Measurements from ENCODE around the gene MIS12. TPM values are rescaled to one million over a fixed set of nuclear protein-coding genes. Genes with fewer than 3 reads are reported as not detected.

MIS12 gene
- total and polyA plus RNA-seq, 8 donors: 4.9 to 12.0 (median 8.5) TPM

DNA sequence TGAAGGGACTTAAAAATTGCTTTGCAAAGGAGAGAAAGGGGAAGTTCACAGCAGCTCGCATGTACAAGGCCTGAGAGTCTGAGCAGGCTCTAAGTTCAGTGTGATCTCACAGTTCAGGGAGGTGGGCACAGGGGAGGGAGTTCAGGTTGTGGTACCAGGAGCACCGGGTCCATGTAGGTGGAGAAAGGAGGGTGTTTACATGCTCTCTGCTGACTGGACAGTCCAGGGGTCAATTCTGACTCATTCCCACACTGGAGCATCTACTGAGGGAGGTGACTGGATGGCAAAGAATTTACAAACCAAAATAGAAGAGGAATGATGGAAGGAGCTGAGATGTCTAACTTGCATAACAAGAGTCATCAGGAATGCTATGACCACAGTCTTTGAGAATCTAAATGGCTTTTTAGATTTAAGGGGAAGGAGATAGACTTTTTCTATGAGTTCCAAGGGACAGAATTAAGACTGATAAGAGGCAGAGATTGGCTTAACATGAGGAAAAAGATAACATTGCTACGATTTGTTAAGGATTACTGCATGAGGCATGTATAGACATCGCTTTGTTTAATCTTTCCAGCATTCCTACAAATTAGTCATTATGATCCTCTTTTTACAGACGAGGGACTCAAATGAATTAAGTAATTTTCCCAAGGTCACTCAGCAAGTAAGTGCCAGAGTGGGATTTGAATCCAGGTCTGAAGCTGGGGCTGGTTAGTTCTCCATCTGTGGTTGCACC, 29.9 kb downstream of the MIS12 start:
- Histone ChIP-seq H3K9me3 (no peaks in the 10 kb centered on the region), H3K4me1 (no peaks in the 10 kb centered on the region), H3K36me3 (no peaks in the 10 kb centered on the region), H3K27me3 (no peaks in the 10 kb centered on the region), H3K27ac (no peak overlapping the region), H3K4me3 (no peak overlapping the region)
- WGBS, 2 donors: 39 to 53% methylated on average over 5 of the region's 5 CpGs
- DNase-seq (peak in 1 of 6 donors; percentile 13), FAIRE-seq (no peak), ATAC-seq (peak in 2 of 4 donors; percentile 34 to 52)
- TF ChIP-seq, protein P1, sequence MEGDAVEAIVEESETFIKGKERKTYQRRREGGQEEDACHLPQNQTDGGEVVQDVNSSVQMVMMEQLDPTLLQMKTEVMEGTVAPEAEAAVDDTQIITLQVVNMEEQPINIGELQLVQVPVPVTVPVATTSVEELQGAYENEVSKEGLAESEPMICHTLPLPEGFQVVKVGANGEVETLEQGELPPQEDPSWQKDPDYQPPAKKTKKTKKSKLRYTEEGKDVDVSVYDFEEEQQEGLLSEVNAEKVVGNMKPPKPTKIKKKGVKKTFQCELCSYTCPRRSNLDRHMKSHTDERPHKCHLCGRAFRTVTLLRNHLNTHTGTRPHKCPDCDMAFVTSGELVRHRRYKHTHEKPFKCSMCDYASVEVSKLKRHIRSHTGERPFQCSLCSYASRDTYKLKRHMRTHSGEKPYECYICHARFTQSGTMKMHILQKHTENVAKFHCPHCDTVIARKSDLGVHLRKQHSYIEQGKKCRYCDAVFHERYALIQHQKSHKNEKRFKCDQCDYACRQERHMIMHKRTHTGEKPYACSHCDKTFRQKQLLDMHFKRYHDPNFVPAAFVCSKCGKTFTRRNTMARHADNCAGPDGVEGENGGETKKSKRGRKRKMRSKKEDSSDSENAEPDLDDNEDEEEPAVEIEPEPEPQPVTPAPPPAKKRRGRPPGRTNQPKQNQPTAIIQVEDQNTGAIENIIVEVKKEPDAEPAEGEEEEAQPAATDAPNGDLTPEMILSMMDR (IDR thresholded peaks at IDR 0.05): no peak
- intact Hi-C loops (cut with DNase I): no loop called here

DNA sequence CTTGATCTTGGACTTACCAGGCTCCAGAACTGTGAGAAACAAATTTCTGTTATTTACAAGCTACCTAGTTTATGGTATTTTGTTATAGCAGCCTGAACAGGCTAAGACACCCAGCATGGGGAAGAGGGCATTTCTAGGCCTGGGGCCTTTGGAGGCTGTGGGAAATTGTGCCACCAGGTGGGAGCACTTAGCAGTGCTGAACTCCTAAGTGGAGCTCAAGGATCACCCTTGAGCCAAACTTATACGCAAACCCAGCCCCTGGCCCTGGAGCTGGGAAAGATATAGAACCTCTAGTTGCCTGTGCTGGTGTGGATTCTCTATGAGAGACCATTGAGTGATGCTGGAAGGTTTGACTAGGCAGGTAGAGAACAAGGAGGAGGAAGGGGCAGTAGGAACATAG, 36.1 kb downstream of the MIS12 start:
- Histone ChIP-seq H3K27me3 (no peaks in the 10 kb centered on the region), H3K9me3 (no peaks in the 10 kb centered on the region), H3K4me3 (no peak overlapping the region), H3K36me3 (no peaks in the 10 kb centered on the region), H3K27ac (no peak overlapping the region), H3K4me1 (no peaks in the 10 kb centered on the region)
- WGBS, 2 donors: 88 to 95% methylated on average over 1 of the region's 1 CpG
- TF ChIP-seq, protein P1 (IDR thresholded peaks at IDR 0.05): no peak
- ATAC-seq (no peak), DNase-seq (no peak), FAIRE-seq (no peak)
- intact Hi-C loops (cut with DNase I): no loop called here

DNA sequence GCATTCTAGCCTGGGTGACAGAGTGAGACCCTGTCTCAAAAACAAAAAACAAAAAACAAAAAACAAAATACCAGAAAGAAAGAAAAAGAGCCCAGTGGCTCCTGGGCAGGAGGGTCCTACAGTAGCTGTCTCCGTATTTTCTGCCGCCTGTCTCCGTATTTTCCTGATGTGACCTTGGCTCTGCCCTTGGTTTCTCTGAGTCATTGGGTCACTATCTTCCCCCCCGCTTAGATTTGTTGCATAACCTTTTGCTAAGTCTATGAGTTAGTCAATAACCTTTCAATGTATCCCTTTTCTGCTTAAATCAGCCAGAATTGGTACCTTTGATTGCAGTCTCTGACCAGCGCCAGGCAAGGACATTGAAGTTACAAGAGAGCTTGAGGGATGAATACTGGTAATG, 36.9 kb downstream of the MIS12 start:
- intact Hi-C loops (cut with DNase I): no loop called here
- Histone ChIP-seq H3K27me3 (no peaks in the 10 kb centered on the region), H3K4me3 (no peak overlapping the region), H3K9me3 (no peaks in the 10 kb centered on the region), H3K27ac (no peak overlapping the region), H3K4me1 (no peaks in the 10 kb centered on the region), H3K36me3 (no peaks in the 10 kb centered on the region)
- 46 to 71% methylated on average over 5 of the region's 5 CpGs for WGBS, 2 donors
- no peak for FAIRE-seq
- TF ChIP-seq, protein P1 (IDR thresholded peaks at IDR 0.05): no peak
- no peak for ATAC-seq
- DNase-seq: no peak

DNA sequence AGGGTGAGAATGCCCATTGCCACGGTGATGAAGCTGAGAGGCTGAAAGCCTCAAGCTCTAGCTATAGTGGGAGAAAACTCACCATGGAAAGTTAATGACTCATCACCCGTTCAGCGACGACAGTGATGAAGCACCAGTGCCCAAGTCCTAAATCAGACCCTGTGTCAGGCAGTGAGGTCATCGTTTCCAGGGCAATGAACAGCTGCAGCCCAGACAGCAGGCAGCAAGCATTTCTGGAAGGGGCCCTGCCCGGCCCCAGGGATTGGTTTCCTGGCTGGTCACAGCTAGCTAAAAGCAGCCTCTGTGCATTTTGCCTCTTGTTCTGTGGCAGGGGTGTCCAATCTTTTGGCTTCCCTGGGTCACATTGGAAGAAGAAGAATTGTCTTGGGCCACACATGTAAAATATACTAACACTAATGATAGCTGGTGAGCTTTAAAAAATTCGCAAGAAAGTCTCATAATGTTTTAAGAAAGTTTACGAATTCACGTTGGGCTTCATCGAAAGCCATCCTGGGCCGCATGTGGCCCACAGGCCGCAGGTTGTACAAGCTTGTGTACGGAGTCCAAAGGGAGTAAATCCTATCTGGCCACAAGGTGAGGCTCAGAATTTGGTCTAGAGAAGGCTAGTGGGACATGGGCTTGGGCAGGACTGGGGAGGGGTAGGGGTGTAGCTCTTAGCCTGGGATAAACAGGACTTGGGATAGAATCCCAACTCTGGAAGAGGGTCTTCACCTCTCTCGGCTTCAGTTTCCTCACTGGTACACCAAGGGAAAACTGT, 40.6 kb downstream of the MIS12 start:
- H3K27ac ChIP-seq: no peak overlapping the region
- peak in 3 of 6 donors; percentile 7 to 52 (median 12) for DNase-seq
- no peaks in the 10 kb centered on the region for H3K4me1 ChIP-seq
- H3K9me3 ChIP-seq: no peaks in the 10 kb centered on the region
- no peak for FAIRE-seq
- WGBS, 2 donors: 56 to 57% methylated on average over 14 of the region's 14 CpGs
- no peaks in the 10 kb centered on the region for H3K27me3 ChIP-seq
- H3K4me3 ChIP-seq: no peak overlapping the region
- ATAC-seq: peak in 3 of 4 donors; percentile 53 to 86 (median 68)
- no peaks in the 10 kb centered on the region for H3K36me3 ChIP-seq
- intact Hi-C loops (cut with DNase I): no loop called here
- TF ChIP-seq, protein P1 (IDR thresholded peaks at IDR 0.05): no peak
